ENCODE data around the gene SPON1.

The SPON1 gene

DNA sequence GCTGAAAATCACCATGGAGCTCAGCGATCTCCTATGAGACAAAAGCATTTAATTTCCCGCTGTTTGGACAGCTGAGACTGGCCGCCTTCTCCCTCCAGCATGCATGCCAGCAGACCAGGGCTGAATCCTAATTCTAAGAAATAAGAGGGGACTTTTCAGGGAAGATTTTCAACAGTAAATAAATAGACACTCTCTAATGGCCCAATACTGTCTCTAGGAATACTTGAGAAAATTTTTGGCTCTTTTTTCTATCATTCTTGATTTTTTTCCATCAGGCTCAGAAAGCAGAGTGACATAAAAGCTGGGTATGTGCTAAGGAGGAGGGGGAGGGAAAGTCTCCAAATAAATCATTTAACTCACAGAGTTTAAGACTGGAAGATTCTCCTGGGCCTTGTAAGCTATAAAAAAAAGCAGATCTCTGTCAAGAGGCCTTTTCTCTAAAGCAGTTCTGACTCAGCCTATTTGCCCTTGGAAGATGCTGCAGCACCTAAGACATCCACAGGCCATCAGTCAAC is 17.6 kb upstream of the SPON1 start:
- FAIRE-seq, result no peak

DNA sequence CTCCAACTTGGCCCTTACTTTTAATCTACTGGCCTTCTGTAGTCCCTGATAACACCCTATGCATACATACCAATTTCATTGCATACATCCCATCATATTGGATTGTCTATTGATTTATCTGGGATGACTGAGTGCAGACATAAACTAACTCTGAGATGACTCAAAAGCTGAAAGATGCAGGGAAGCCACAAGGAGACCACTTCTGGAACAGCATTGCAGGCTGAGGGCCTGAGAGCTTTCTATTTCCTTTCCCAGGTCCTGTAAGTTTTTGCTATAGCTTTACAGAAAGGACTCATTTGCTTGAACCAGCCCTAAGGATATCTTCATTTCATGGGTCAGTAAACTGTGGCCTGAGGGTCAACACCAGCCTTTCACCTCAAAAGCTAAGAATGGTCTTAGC is 15.1 kb upstream of the SPON1 start:
- FAIRE-seq, result no peak

DNA sequence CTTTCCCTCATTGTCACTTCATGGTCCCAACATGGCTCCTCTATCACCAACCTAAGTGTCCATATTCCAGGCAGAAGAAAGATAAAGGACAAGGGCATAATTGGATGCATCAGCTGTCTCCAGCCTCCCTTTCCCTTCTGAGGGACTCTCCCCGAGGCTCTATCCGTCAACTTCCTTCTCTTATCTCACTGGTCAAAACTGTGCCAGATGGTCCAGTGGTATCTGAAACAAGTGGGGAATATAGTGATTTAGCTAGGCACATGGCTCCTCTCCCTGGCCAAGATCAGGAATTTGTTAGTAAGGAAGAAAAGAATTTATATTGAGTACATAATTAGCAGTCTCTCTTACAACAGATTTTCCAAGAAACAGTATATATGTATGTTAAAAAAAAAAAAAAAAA is 12.6 kb upstream of the SPON1 start:
- no peak for FAIRE-seq

DNA sequence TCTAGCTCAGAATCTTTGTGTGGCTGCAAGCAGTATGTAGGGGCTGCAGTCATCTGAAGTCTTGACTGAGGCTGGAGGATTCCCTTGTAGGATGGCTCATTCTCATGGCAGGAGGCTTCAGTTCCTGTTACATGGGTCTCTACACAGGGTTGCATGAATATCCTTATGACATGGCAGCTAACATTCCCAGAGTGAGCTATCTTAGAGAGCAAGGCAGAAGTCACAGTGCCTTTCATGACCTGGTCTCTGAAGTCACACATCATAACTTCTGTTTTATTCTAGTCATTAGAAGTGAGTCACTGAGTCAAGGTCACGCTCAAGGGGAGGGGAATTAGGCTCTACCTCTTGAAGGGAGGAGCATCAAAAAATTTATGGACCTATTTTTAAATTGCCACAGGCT is 10.3 kb upstream of the SPON1 start:
- no peak for FAIRE-seq

DNA sequence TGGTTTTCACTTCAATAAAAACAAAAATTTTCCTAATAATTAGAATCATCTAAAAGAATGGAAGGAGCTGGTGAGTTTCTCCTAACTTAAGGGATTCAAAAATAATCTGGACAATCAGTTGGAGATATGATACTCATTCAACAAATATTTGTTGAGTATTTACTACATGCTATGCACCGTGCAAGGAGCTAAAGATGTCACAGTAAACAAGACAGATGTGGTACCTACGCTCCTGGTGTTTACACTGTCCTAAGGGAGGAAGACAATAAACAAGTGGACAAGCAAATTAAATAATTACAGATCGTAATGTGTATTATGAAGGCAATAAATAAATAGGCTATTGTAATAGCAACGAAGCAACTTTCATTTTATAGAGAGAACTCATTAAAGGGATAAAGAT is 9.9 kb upstream of the SPON1 start:
- FAIRE-seq, result no peak

DNA sequence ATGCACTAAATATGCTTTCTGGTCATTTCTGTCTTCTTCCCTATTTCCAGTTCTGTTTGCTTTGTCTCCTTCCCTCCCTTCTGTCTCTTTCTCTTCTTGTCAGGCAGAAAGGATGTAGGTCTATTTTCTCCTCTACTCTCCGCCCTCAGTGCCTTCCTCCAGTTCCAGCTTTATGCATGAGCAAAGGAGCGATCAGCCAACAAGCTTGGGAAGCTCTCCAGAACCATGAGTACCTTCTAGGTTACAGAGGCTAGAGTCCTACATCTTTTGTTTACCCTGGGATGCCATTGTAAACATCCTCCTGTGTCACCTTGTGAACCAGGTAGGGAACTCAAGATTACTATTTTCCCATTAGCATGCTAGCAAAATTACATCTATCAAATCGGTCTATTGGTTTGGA is 7.9 kb upstream of the SPON1 start:
- FAIRE-seq, result no peak

DNA sequence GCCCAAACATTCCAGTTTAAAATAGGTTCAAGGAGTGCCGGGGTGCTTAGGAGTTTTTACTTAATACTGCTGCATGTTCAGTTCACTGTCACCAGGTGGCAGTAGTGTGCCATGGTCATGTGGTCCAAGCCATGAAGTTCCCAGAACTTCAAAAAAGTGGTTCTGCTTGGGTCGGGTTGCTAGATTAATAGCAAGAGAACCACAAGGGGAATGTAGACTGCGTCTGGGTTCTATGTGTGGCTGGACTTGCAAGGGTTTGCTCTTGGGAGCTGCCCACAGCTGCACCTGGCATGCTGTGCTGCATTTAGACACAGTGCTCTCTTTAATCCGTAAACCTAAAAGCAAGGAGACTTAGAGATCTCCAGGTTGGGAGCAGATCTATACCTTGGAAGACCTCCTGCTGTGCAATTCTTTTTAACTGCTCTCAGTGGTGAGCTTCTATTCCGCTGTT is 6.5 kb upstream of the SPON1 start:
- FAIRE-seq, result peak; percentile 49

DNA sequence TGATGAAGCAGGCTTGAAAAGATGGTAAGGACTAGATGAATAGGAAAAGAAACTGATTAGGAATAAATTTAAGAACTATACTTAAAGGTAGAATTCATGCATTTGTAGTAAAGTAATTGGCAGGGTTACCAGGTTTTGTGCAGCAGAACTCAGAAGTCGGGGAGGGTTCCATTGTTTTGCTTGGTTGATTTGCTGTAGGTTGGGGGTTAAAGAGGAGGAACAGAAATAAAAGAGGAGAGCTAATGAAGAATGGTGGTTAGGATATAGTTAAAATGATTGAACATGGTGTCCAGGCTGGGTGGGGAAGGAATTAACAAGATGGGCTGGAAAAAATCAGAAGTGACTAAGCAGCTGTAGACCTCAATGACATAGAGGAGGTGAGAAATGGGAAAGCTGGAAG is 5.5 kb upstream of the SPON1 start:
- FAIRE-seq, result no peak

DNA sequence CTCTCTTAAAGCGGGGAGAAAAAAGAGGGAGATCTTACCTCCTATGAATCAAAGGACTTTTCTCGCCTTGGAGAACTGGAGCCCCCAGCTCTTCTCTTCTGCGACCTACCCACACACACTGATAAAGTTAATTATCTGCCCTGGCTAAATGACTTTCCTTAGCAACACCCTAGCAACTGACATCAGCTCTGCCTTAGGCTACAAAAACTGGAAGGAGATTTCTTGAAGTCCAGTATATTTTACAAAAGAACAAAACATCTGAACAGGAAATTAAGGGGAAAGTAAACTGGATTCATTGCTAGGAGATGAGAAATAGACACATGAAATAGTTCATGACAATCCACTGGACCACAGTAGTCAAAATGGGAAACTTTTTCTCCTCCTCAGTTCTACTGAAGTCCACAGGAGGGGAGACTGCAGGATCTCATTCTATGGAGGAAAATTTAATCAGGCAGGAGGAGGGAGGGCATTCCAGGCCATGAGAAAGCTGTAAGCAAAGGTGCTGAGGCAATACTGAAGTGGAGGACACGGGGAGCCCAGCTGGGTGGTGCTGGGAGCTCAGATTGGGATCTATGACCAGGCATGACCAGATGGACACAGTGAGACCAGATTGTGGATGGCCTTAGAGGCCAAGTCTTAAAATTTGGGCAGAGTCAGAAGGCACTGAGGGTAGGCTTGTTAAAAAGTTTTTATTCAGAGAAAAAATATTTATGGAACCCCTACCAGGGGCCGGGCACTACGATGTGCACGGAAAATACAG is 3.7 kb upstream of the SPON1 start:
- FAIRE-seq, result no peak

DNA sequence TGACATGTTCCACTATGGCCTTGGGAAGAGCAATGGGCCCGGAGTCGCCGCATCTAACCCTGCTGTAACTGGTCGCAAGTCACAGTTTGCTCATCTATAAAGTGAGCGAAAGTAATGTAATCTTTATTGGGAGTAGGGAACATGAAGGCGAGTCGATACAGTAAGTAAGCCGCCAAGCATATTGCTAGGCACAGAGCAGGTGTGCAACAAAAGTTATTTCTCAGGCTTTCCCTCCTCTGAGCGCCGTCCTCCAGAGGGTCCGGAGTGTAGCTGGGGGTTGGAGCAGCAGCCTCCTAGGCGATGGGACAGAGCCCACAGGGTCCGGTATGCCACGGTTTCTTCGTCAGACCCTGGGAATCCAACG is 343 bp upstream of the SPON1 start:
- FAIRE-seq, result no peak

DNA sequence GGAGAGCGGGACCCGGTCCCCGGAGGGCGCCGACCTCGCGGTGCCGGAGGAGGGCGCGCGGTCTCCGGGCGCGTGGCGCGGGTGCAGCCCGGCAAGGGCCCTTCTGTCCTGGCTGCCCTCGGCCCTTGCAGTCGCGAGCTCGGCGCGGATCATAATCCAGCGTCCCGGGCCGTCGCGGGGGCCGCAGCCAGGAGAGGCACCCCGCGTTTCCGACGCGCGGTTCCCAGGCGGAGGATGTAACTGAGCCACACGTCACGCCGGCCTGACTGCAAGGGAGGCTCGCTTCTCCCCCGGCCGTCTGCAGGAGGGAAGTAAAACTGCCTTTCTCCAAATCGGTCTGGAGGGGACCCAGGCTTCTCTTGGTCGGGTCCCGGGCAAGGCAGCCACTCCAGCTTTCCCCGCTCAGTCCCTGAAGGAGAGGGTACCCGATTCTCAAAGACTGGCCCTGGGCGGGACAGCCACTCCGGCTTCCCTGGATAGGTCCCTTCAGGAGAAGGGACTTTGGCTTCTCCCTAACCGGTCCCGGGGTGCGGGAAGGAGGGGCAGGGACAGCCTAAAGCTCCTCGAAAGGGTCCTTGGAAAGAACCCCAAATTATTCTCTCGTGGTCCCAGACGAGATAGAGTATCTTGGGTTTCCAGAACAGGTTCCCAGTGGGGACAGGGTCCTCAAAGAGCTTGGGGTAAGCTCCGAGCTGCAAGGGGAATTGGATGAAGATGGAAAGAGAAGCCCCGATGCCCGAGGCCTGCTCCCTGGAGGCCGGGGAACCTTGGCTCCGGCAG is 836 bp downstream of the SPON1 start:
- FAIRE-seq, result no peak

DNA sequence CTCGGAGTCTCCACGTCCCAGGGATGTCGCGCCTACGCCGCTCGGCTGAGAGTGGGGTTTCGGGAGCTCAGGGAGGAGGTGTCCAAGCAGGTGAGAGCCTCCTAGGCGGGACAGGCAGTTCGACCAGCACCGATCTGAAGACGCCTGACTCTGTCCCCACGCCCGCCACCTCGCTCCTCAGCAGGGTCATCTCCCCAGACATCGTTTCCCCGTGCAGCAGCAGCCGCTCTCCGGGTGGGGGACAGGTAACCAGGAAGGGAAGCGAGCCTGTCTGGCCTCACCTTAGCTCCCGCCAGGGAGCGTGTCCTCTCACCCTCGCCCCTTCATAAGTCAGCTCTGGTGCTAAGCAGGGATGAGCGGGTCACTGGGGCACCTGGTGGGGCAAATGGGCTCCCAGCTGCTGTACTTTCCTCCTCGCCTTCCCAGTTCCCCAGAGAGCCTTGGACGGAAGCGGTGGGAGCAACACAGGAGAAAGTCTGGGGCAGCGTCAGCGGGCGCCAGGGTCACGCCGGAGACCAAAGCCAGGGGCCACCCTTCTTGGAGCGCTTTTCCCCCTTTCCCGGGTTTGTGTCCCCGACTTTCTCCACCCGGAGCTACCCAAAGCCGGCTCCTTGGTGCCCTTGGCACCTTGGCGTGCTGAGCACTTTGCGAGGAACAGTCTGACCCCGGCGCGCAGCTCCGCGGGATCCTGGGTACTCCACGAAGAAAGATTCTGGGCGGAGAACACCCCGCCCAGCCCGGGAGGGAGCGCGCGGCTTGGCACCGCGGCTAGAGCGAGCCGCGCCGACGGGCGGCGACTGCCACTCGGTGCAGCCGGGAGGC is 1.6 kb downstream of the SPON1 start:
- no peak for FAIRE-seq

DNA sequence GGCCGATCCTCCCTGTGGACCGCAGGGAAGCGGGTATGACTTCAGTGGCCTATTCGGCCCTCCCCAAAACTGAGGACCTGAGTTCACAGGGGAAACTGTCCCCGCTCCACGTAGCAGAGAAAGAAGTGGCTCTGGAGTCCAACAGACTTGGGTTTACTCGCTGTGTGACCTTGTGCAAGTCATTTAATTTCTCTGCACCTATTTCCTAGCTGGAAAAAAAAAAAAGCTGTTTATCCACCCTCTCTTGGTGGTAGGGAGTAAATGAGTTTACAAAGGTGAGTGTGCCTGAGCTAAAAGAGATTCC is 2.2 kb downstream of the SPON1 start:
- FAIRE-seq, result no peak

DNA sequence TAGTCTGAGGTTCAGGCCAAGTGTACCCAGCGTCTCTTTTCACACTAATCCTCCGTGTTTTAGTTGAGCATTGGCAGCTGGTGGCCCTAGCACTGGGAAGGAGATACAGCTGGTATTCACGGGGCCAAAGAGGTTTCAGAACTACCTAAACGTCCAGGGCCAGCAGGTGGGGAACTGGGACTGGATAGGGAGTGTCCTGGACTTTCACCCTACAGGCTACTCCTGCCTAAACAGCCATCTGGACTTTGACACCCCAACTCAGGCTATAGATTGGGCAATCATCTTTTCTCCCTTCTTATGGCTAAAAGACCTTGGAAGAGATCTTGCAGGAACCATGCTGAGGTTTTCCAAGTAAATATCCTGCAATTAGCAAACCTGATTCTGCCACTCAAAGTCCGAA is 2.8 kb downstream of the SPON1 start:
- no peak for FAIRE-seq

DNA sequence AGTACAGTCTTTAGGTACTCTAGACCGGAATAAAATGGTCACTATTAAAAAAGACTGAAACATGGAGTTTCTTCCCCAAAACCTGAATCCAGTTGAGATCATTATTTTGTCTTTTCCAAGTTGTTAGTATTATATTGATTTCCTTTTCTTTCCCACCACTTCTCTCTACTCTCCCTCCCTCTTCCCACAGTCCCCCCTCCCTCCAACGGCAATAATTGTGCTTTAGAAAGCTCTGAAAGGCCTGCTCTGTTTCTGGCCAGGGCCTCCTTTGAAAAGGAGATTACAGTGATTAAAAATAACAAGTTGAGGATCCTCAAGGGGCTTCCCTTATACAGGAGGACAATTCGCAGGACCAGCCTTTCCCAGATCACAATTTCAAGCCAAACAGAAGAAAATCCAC is 3.5 kb downstream of the SPON1 start:
- no peak for FAIRE-seq

DNA sequence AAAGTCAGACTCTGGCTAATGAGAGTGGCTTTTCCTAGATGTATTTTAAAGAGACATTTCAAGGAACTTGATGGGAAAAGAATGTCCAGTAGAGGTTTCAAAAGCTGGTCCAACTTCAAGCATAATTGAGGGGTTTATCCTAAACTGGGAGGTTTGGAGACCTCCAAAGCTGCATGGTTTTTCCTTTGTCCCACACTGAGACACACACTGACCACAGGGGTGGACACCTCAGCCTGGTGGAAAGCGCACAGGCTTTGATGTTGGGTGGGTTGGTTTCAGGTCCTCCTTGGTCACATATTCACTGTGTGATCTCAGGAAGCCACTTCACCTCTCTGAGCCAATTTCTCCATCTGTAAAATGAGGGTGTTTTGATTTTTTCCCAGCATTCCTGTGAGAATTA is 4.0 kb downstream of the SPON1 start:
- no peak for FAIRE-seq

DNA sequence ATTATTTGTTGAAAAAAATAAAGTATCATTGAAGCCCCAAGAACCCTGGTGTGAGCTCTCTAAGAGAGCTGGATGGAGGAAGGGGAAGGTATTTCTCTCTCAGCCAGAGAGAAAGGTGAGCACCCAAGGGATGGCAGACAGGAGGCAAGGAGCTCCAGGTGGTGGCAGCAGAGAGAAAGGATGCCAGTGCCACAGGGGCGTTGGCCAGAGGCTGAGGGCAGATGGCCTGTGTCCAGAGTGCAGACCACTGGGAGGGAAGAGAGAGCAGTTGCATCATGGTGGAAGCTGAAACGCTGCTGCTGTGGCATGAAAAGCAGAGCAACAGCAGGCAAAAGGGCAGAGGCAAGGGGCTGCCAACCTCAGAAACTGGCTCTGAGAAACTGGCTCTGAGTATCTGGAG is 8.5 kb downstream of the SPON1 start:
- FAIRE-seq, result no peak

DNA sequence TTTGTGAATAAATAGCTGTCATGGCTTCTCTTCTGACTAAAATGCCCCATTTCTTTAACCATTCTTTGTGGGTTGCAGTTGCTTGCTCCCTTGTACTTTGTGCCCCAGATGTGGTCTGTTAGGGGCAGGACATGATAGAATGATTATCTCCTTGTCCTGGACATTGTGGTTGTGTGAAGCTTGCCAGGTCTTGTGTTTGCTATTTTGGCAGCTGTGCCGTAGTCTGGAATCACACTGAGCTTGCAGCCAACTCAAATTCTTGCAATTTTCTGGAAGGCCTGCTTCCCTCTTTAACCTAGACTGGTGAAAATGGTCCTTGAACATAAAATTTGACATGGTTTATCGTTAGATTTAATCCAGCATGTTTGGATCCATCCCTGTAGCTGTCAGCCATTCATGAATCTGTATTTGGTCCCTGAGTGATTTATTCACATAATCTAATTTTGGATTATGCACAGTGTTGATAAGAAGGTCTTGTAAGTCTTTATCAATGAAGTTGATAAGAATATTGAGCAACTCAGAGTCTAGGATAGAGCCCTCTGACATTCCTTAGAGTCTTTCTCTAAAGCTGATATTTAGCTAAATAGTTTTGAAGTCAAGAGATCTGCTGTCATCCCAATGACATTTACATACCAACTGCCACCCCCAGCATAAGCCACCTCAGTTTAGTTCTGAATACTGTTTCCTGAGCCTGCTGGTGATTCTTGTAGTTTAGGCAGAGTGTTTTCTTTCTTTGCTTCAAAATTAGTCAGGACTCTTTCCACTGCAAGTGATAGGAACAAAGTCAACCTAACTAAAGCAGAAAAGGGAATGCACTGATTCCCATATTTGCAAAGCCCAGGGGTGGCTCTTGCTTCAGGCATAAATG is 9.8 kb downstream of the SPON1 start:
- FAIRE-seq, result no peak

DNA sequence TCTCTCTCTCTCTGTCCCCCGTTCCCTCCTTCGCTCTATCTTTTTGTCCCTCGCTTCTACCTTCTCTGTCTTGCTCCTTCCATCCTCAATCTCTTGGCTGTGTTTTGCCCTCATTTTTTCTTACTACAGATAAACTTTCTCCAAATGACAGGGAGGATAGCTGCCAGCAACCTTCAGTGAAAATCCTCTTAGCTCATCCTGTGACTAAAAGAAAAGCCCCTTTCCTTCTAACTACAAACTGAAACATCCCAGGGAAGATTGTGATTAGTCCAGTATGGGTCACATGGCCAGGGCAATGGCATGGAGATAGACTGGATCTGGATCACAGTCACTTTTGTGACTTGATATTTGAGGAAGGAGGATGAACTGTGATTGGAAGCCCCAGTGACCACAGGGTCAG is 10.4 kb downstream of the SPON1 start:
- no peak for FAIRE-seq

DNA sequence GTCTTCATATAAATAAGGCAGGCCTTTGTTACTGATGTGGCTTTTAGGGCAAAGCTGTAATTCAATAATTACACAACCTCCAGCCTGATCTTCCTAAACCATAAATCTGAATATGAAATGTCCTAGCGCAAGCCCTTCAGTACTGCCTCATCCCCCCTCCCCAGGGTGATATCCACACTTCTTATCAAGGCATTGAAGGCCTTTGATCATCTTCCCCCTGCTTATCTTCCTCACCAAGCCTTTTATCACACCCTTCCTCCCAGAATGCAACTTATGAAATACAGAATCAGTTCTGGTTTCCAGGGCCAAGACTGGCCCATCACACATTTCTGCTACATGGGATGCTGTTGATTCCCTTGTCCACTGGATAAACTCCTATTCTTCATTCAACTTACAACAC is 12.1 kb downstream of the SPON1 start:
- no peak for FAIRE-seq

DNA sequence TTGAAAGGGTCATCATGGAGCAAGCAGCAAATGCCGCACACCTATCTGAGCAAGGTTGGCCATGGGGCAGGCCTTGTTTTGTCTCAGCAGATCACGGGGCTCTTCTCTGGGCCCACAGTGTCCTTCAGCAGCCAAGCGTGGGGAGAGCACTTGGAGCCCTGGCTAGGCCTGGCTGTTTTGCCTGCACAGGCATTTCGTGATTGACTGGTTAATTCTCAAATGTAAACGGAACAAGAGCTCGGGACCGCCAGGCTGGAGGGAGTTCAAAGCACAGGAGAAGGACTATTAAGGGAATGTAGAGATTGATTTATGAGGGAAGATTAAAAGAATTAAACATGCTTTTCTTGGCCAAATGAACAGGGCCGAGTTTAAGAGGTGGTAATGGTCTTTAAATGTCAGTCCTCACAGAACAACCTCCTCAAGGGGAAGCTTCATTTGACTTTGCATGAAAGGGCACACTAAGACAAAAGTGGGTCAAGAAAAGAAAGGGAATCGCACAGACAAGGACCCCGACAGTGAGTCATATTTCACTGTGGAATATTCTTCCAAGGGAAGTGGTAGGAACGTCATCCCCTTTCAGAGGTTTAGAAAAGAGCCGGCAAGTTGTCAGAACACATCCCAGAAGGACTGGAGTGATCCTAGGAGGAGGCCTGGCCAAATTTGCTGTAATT is 20.7 kb downstream of the SPON1 start:
- FAIRE-seq, result no peak

Measured in islet of Langerhans (tissue), 1 donor.